Measurements from ENCODE around the gene ARHGAP26. TPM values are rescaled to one million over a fixed set of nuclear protein-coding genes. Genes with fewer than 3 reads are reported as not detected.
A peak's percentile ranks its signal among the peaks of the same experiment; 100 is the strongest.
"Not testable (repeated sequence)": the region's sequence is repeated elsewhere in the genome, so short reads cannot be mapped to it uniquely, and the experiment has no call there.

The ARHGAP26 gene
- total and polyA plus RNA-seq, 12 donors = 7.5 to 45.8 (median 37.2) TPM

DNA sequence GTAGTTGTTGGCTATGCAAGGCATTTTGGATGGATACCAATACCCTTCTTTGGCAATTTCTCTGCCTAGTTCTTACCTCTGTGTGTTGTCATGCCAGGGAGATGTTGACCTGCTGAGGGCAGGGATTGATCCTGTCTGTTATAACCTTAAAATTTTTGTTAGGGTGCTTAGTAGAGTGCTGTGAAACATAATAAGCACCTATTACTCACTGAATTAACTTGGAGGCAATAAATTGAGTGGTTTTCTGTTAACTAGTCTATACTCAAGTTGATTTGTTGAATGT is 177.2 kb downstream of the ARHGAP26 start:
- Histone ChIP-seq H3K36me3 (peaks cover 0 to 4% (median 0%) of the 10 kb centered on the region in 9 donors), H3K4me3 (no peak overlapping the region), H3K4me1 (peaks cover 0 to 52% (median 36%) of the 10 kb centered on the region in 9 donors), H3K27ac (peak overlapping the region in 3 of 10 donors; percentile 3 to 17 (median 17)), H3K27me3 (no peaks in the 10 kb centered on the region), H3K9me3 (no peaks in the 10 kb centered on the region)
- intact Hi-C loops (cut with DNase I) = no loop called here
- peak in 1 of 8 donors; percentile 15 for ATAC-seq
- TF ChIP-seq CTCF (IDR thresholded peaks at IDR 0.05) = no peak
- DNase-seq = no peak

GRCh38 chr5:142952229-142952628 is 182.1 kb downstream of the ARHGAP26 start:
- Histone ChIP-seq H3K36me3 (peaks cover 0 to 7% (median 0%) of the 10 kb centered on the region in 9 donors), H3K9me3 (no peaks in the 10 kb centered on the region), H3K27me3 (no peaks in the 10 kb centered on the region), H3K4me3 (no peak overlapping the region), H3K27ac (no peak overlapping the region), H3K4me1 (peaks cover 0 to 53% (median 30%) of the 10 kb centered on the region in 9 donors)
- intact Hi-C loops (cut with DNase I) = no loop called here
- 93 to 96% methylated on average over 3 of the region's 3 CpGs for WGBS, 2 donors
- no peak for DNase-seq
- TF ChIP-seq CTCF (IDR thresholded peaks at IDR 0.05) = no peak
- no peak for ATAC-seq

GRCh38 chr5:142952871-142953270 is 182.7 kb downstream of the ARHGAP26 start:
- DNase-seq; H3K36me3 ChIP-seq; ATAC-seq; H3K4me3 ChIP-seq; H3K9me3 ChIP-seq; intact Hi-C loops (cut with DNase I); H3K27ac ChIP-seq; H3K27me3 ChIP-seq: not testable (repeated sequence)
- H3K4me1 ChIP-seq = peaks cover 0 to 53% (median 31%) of the 10 kb centered on the region in 9 donors
- WGBS, 2 donors = 90 to 97% methylated on average over 3 of the region's 3 CpGs

- DNase-seq = no peak
- Histone ChIP-seq H3K27ac (peak overlapping the region in 1 of 10 donors; percentile 7), H3K9me3 (no peaks in the 10 kb centered on the region), H3K36me3 (peaks cover 0 to 7% (median 0%) of the 10 kb centered on the region in 9 donors), H3K4me1 (peaks cover 0 to 66% (median 46%) of the 10 kb centered on the region in 9 donors), H3K4me3 (no peak overlapping the region), H3K27me3 (no peaks in the 10 kb centered on the region)
- WGBS, 2 donors = 72 to 81% methylated on average over 2 of the region's 2 CpGs
- peak in 4 of 8 donors; percentile 33 to 69 (median 52) for ATAC-seq
- no peak for TF ChIP-seq CTCF (IDR thresholded peaks at IDR 0.05)
- intact Hi-C loops (cut with DNase I) = no loop called here
These were observed 184.3 kb downstream of the ARHGAP26 start for GRCh38 chr5:142954455-142954854.

DNA sequence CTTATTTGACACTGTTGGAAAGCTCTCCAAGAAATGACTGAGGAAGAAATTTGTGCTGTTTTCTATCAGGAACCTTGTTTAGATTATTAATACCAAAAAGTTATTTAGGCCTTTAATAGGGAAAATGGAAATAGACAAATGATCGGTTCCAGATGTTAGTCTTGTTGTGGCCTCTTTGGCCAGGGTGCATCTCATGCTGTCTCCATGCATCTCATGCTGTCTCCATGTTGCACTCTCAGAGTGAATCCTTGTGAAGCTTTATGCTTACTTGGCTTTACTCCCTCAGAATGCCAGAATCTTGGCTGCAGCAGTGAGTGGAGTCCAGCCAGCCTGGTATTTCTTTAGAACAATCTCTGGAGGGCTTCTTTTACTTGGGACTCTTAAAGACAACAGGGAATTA is 185.5 kb downstream of the ARHGAP26 start:
- peak overlapping the region in 7 of 10 donors; percentile 21 to 64 (median 42) for H3K27ac ChIP-seq
- ATAC-seq (peak in 2 of 8 donors; percentile 18 to 28), DNase-seq (no peak)
- H3K4me3 ChIP-seq = no peak overlapping the region
- no peaks in the 10 kb centered on the region for H3K9me3 ChIP-seq
- intact Hi-C loops (cut with DNase I) = no loop called here
- peaks cover 0 to 64% (median 47%) of the 10 kb centered on the region in 9 donors for H3K4me1 ChIP-seq
- H3K27me3 ChIP-seq = no peaks in the 10 kb centered on the region
- TF ChIP-seq CTCF (IDR thresholded peaks at IDR 0.05) = no peak
- WGBS, 2 donors = 74 to 75% methylated on average over 1 of the region's 1 CpG
- peaks cover 0 to 7% (median 0%) of the 10 kb centered on the region in 9 donors for H3K36me3 ChIP-seq

All from heart right ventricle (tissue), 16 donors.